HCT116 (cell line): ENCODE results near the gene TBK1. TPM values are rescaled to one million over a fixed set of nuclear protein-coding genes. Genes with fewer than 3 reads are reported as not detected.

ENCODE experiments used
- ATAC-seq: fragments of 200-7000 bp; cut with Tn5 transposase; 2 replicates; pipeline ENCODE4 v1.9.1; 2020; ENCODE audit warnings: mild to moderate bottlenecking, moderate library complexity
- BruUV-seq: library from RNA; stranded (reverse); fragments of 400-500 nt; replicated peaks from 2 replicates; lab custom pipeline; 2021; lab: Mats Ljungman, UMichigan
- CTCF ChIA-PET: fragments of 300-600 bp; sonication (Branson Sonifier 250); formaldehyde crosslinking; loops from one replicate; lab custom pipeline; 2021; ENCODE audit warnings: antibody characterized with exemption; lab: Charles Lee
- POLR2A ChIA-PET: fragments of 300-600, 350-600 bp; sonication (Branson Sonifier 250); formaldehyde crosslinking; loops from one replicate; lab custom pipeline; 2021; ENCODE audit warnings: antibody characterized with exemption; lab: Charles Lee
- RAD21 ChIA-PET, 2 experiments: fragments of 300-600 bp; sonication (Branson Sonifier 250); formaldehyde crosslinking; loops; one replicate each; lab custom pipeline; 2023; ENCODE audit warnings: low total read pairs in 2 of 2; ENCODE audit not compliant: uncharacterized antibody in 2 of 2, unreplicated experiment in 2 of 2, low non-redundant PET in 1 of 2; lab: Charles Lee
- DNase-seq: peaks from one replicate; pipeline ENCODE4 v3.0.0-alpha.2; 2010; ENCODE audit warnings: low read depth, low spot score
- H2AFZ ChIP-seq: fragments of 200-600 bp; shearing (Covaris generic), sonication (generic); 2 replicates; pipeline ENCODE4 v1.6.1; 2017; ENCODE audit warnings: low read depth, mixed run types, mixed read lengths, antibody characterized with exemption, low read length; ENCODE audit not compliant: poor library complexity, severe bottlenecking
- H3K27ac ChIP-seq: 2 replicates; pipeline ENCODE4 v1.5.1; 2012; ENCODE audit warnings: low read depth, low read length
- H3K27me3 ChIP-seq: fragments of 200-600 bp; sonication (generic); 2 replicates; pipeline ENCODE4 v1.6.1; 2016; ENCODE audit warnings: mixed run types, low read length, mixed read lengths; ENCODE audit not compliant: insufficient read depth
- H3K36me3 ChIP-seq, 2 experiments: fragments of 200-500 bp in 1 of 2; fragments of 200-600 bp in 1 of 2; sonication (Bioruptor generic) in 1 of 2; sonication (generic) in 1 of 2; 2 replicates each; pipeline versions ENCODE4 v1.5.1 to v1.6.1; 2014 to 2016; ENCODE audit warnings: low read length in 2 of 2, inconsistent platforms in 1 of 2, mixed read lengths in 1 of 2, mixed run types in 1 of 2; ENCODE audit not compliant: insufficient read depth in 2 of 2, control insufficient read depth in 1 of 2
- H3K4me1 ChIP-seq, 2 experiments: fragments of 200-600 bp in 1 of 2; sonication (generic) in 1 of 2; 2 replicates each; pipeline versions ENCODE4 v1.5.1 to v1.6.1; 2012 to 2017; ENCODE audit warnings: low read length in 2 of 2, inconsistent platforms in 1 of 2, mild to moderate bottlenecking in 1 of 2, mixed read lengths in 1 of 2, mixed run types in 1 of 2, moderate library complexity in 1 of 2; ENCODE audit not compliant: insufficient read depth in 2 of 2, control insufficient read depth in 1 of 2
- H3K4me2 ChIP-seq: fragments of 200-600 bp; sonication (generic); 2 replicates; pipeline ENCODE4 v1.6.1; 2017; ENCODE audit warnings: mixed run types, low read length, mixed read lengths
- H3K4me3 ChIP-seq, 2 experiments: fragments of 200-600 bp in 1 of 2; sonication (generic) in 1 of 2; replicated peaks in 1 of 2; 2 replicates each; pipeline ENCODE4 v1.5.1; 2011 to 2016; ENCODE audit warnings: low read length in 2 of 2, control low read depth in 1 of 2, low read depth in 1 of 2, mild to moderate bottlenecking in 1 of 2, mixed read lengths in 1 of 2, mixed run types in 1 of 2
- H3K79me2 ChIP-seq: fragments of 200-600 bp; sonication (generic); 2 replicates; pipeline ENCODE4 v1.6.1; 2017; ENCODE audit warnings: mild to moderate bottlenecking, mixed run types, low read length, moderate library complexity, mixed read lengths; ENCODE audit not compliant: insufficient read depth
- H3K9ac ChIP-seq: fragments of 200-600 bp; sonication (generic); 2 replicates; pipeline ENCODE4 v1.6.1; 2016; ENCODE audit warnings: low read length, mixed read lengths
- H3K9me2 ChIP-seq: fragments of 200-600 bp; sonication (generic), shearing (Covaris generic); 2 replicates; pipeline ENCODE4 v1.6.1; 2017; ENCODE audit warnings: mixed run types, mild to moderate bottlenecking, moderate library complexity; ENCODE audit not compliant: insufficient read depth
- H3K9me3 ChIP-seq, 2 experiments: fragments of 200-500 bp in 1 of 2; fragments of 200-600 bp in 1 of 2; sonication (Bioruptor generic) in 1 of 2; sonication (generic) in 1 of 2; 2 replicates each; pipeline ENCODE4 v1.6.1; 2014 to 2017; ENCODE audit warnings: low read length in 2 of 2, mixed read lengths in 2 of 2, inconsistent platforms in 1 of 2, low read depth in 1 of 2, mild to moderate bottlenecking in 1 of 2, mixed run types in 1 of 2, moderate library complexity in 1 of 2; ENCODE audit not compliant: control insufficient read depth in 1 of 2, insufficient read depth in 1 of 2
- H4K20me1 ChIP-seq: fragments of 200-600 bp; sonication (generic), shearing (Covaris generic); 2 replicates; pipeline ENCODE4 v1.6.1; 2017; ENCODE audit warnings: mixed run types, mild to moderate bottlenecking, moderate library complexity; ENCODE audit not compliant: insufficient read depth
- CEBPB ChIP-seq: IDR thresholded peaks from 2 replicates; pipeline ENCODE4 v1.6.1; 2012; ENCODE audit warnings: low read depth
- ELF1 ChIP-seq: IDR thresholded peaks from 2 replicates; pipeline ENCODE4 v1.6.1; 2012; ENCODE audit warnings: low read depth, borderline replicate concordance
- EZH2phosphoT487 ChIP-seq: fragments of 200-600 bp; IDR thresholded peaks from 2 replicates; pipeline ENCODE4 v1.6.1; 2018; ENCODE audit warnings: antibody characterized with exemption, borderline replicate concordance
- JUND ChIP-seq: IDR thresholded peaks from 2 replicates; pipeline ENCODE4 v1.6.1; 2012
- POLR2AphosphoS5 ChIP-seq: IDR thresholded peaks from 2 replicates; pipeline ENCODE4 v1.6.1; 2011; ENCODE audit warnings: mild to moderate bottlenecking, low read depth, low read length, moderate library complexity
- RAD21 ChIP-seq: IDR thresholded peaks from 2 replicates; pipeline ENCODE4 v1.6.1; 2012; ENCODE audit warnings: low read depth, mild to moderate bottlenecking
- SIN3A ChIP-seq: IDR thresholded peaks from 2 replicates; pipeline ENCODE4 v1.6.1; 2012; ENCODE audit warnings: low read depth
- SP1 ChIP-seq: IDR thresholded peaks from 2 replicates; pipeline ENCODE4 v1.6.1; 2012; ENCODE audit warnings: low read depth
- TCF7L2 ChIP-seq: IDR thresholded peaks from 2 replicates; pipeline ENCODE4 v1.7.0; 2011; ENCODE audit warnings: borderline replicate concordance, inconsistent platforms; ENCODE audit not compliant: insufficient read depth, insufficient read length; ENCODE audit errors: extremely low read depth
- YY1 ChIP-seq: IDR thresholded peaks from 2 replicates; pipeline ENCODE4 v1.6.1; 2011; ENCODE audit warnings: low read length, low read depth, moderate library complexity, mild to moderate bottlenecking; ENCODE audit not compliant: insufficient replicate concordance; ENCODE audit errors: extremely low read depth
- ZBTB33 ChIP-seq: IDR thresholded peaks from 2 replicates; pipeline ENCODE4 v1.6.1; 2011; ENCODE audit warnings: mild to moderate bottlenecking, low read length, moderate library complexity; ENCODE audit not compliant: insufficient replicate concordance; ENCODE audit errors: extremely low read depth
- ZFX ChIP-seq: fragments of 450-650 bp; IDR thresholded peaks from 2 replicates; pipeline ENCODE4 v1.6.1; 2017
- ZNF274 ChIP-seq: fragments of 200-500 bp; sonication (Bioruptor generic); IDR thresholded peaks from 2 replicates; pipeline ENCODE4 v1.6.1; 2014; ENCODE audit warnings: mild to moderate bottlenecking, low read depth, low read length, inconsistent platforms
- intact Hi-C: fragments of 100-400 bp; cut with micrococcal nuclease; formaldehyde crosslinking; loops from 2 replicates; pipeline ENCODE4 v1.10.0; 2022
- total RNA-seq: library from RNA; stranded (reverse); gene quantifications from one replicate; pipeline ENCODE4 v1.2.1, GENCODE V29; 2021; ENCODE audit not compliant: unreplicated experiment
- TF ChIP-seq, protein P1 (sequence below): IDR thresholded peaks from 2 replicates; pipeline ENCODE4 v1.6.1; 2012
- TF ChIP-seq, protein P2 (sequence below): IDR thresholded peaks from 2 replicates; pipeline ENCODE4 v1.6.1; 2012
- TF ChIP-seq, protein P3 (sequence below): IDR thresholded peaks from 2 replicates; pipeline ENCODE4 v1.6.1; 2012; ENCODE audit warnings: low read depth

Gene TBK1
- total RNA-seq, 1 experiment from 2014 or later, result 27.0 TPM

DNA sequence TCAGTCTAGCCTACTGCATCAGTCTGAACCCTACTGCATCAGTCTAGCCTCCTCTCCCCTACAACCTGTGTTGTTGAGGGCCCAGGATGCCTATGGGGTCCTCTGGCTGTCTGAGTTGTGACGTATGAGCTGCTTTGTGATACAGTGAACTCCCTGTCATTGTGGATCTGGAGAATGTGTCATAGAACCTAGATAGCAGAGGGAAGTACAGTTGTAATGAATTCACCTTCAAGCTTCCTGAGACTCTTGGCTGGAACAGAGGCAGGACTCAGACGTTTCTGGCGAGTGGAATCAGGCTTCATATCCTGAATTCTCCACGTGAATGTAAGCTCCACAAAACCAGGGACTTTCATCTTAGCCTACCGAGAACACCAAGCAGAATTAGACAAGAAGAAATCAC, 17.0 kb downstream of the TBK1 start:
- TF ChIP-seq SIN3A (no peak), POLR2AphosphoS5 (no peak), ZBTB33 (no peak), ZNF274 (no peak), RAD21 (no peak), EZH2phosphoT487 (no peak), YY1 (no peak), SP1 (no peak), ZFX (no peak), CEBPB (no peak), ELF1 (no peak), TCF7L2 (no peak), JUND (no peak)
- TF ChIP-seq, protein P1, sequence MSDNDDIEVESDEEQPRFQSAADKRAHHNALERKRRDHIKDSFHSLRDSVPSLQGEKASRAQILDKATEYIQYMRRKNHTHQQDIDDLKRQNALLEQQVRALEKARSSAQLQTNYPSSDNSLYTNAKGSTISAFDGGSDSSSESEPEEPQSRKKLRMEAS, result no peak
- TF ChIP-seq, protein P2, sequence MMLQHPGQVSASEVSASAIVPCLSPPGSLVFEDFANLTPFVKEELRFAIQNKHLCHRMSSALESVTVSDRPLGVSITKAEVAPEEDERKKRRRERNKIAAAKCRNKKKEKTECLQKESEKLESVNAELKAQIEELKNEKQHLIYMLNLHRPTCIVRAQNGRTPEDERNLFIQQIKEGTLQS, result no peak
- TF ChIP-seq, protein P3, sequence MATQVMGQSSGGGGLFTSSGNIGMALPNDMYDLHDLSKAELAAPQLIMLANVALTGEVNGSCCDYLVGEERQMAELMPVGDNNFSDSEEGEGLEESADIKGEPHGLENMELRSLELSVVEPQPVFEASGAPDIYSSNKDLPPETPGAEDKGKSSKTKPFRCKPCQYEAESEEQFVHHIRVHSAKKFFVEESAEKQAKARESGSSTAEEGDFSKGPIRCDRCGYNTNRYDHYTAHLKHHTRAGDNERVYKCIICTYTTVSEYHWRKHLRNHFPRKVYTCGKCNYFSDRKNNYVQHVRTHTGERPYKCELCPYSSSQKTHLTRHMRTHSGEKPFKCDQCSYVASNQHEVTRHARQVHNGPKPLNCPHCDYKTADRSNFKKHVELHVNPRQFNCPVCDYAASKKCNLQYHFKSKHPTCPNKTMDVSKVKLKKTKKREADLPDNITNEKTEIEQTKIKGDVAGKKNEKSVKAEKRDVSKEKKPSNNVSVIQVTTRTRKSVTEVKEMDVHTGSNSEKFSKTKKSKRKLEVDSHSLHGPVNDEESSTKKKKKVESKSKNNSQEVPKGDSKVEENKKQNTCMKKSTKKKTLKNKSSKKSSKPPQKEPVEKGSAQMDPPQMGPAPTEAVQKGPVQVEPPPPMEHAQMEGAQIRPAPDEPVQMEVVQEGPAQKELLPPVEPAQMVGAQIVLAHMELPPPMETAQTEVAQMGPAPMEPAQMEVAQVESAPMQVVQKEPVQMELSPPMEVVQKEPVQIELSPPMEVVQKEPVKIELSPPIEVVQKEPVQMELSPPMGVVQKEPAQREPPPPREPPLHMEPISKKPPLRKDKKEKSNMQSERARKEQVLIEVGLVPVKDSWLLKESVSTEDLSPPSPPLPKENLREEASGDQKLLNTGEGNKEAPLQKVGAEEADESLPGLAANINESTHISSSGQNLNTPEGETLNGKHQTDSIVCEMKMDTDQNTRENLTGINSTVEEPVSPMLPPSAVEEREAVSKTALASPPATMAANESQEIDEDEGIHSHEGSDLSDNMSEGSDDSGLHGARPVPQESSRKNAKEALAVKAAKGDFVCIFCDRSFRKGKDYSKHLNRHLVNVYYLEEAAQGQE, result no peak
- ChIA-PET CTCF (no interaction called here), RAD21 (interaction anchor here in 1 of 2 experiments (0.6 kb wide), 1 partner anchor 652 kb away, joined by 3 read pairs; no protein-coding TSS in a partner anchor), POLR2A (no interaction called here)
- H3K79me2 ChIP-seq, result peaks cover 4% of the 10 kb centered on the region; the same call in 1 of the 2 replicates
- no peaks in the 10 kb centered on the region for H3K9me2 ChIP-seq
- intact Hi-C loops, result no loop called here
- no peaks in the 10 kb centered on the region for H3K4me1 ChIP-seq
- DNase-seq (no peak), ATAC-seq (no peak)
- H2AFZ ChIP-seq, result no peak overlapping the region
- H3K4me3 ChIP-seq, result no peak overlapping the region
- H3K9ac ChIP-seq, result no peak overlapping the region
- H4K20me1 ChIP-seq, result no peaks in the 10 kb centered on the region
- no peak overlapping the region for H3K4me2 ChIP-seq
- H3K9me3 ChIP-seq, result no peaks in the 10 kb centered on the region
- H3K36me3 ChIP-seq, result peaks cover 46 to 49% of the 10 kb centered on the region in 2 experiments
- H3K27me3 ChIP-seq, result no peaks in the 10 kb centered on the region
- H3K27ac ChIP-seq, result no peak overlapping the region
- BruUV-seq, result no TSS peak
